HCT116 (cell line): Measurements from ENCODE around the gene MMP21. TPM values are rescaled to one million over a fixed set of nuclear protein-coding genes. Genes with fewer than 3 reads are reported as not detected.

Experiments
- ATAC-seq: fragments of 200-7000 bp; cut with Tn5 transposase; 2 replicates; pipeline ENCODE4 v1.9.1; 2020; ENCODE audit warnings: mild to moderate bottlenecking, moderate library complexity
- BruUV-seq: library from RNA; stranded (reverse); fragments of 400-500 nt; replicated peaks from 2 replicates; lab custom pipeline; 2021; lab: Mats Ljungman, UMichigan
- CTCF ChIA-PET: fragments of 300-600 bp; sonication (Branson Sonifier 250); formaldehyde crosslinking; loops from one replicate; lab custom pipeline; 2021; ENCODE audit warnings: antibody characterized with exemption; lab: Charles Lee
- POLR2A ChIA-PET: fragments of 300-600, 350-600 bp; sonication (Branson Sonifier 250); formaldehyde crosslinking; loops from one replicate; lab custom pipeline; 2021; ENCODE audit warnings: antibody characterized with exemption; lab: Charles Lee
- RAD21 ChIA-PET, 2 experiments: fragments of 300-600 bp; sonication (Branson Sonifier 250); formaldehyde crosslinking; loops; one replicate each; lab custom pipeline; 2023; ENCODE audit warnings: low total read pairs in 2 of 2; ENCODE audit not compliant: uncharacterized antibody in 2 of 2, unreplicated experiment in 2 of 2, low non-redundant PET in 1 of 2; lab: Charles Lee
- DNase-seq: peaks from one replicate; pipeline ENCODE4 v3.0.0-alpha.2; 2010; ENCODE audit warnings: low read depth, low spot score
- H2AFZ ChIP-seq: fragments of 200-600 bp; shearing (Covaris generic), sonication (generic); 2 replicates; pipeline ENCODE4 v1.6.1; 2017; ENCODE audit warnings: low read depth, mixed run types, mixed read lengths, antibody characterized with exemption, low read length; ENCODE audit not compliant: poor library complexity, severe bottlenecking
- H3K27ac ChIP-seq: 2 replicates; pipeline ENCODE4 v1.5.1; 2012; ENCODE audit warnings: low read depth, low read length
- H3K27me3 ChIP-seq: fragments of 200-600 bp; sonication (generic); 2 replicates; pipeline ENCODE4 v1.6.1; 2016; ENCODE audit warnings: mixed run types, low read length, mixed read lengths; ENCODE audit not compliant: insufficient read depth
- H3K36me3 ChIP-seq, 2 experiments: fragments of 200-500 bp in 1 of 2; fragments of 200-600 bp in 1 of 2; sonication (Bioruptor generic) in 1 of 2; sonication (generic) in 1 of 2; 2 replicates each; pipeline versions ENCODE4 v1.5.1 to v1.6.1; 2014 to 2016; ENCODE audit warnings: low read length in 2 of 2, inconsistent platforms in 1 of 2, mixed read lengths in 1 of 2, mixed run types in 1 of 2; ENCODE audit not compliant: insufficient read depth in 2 of 2, control insufficient read depth in 1 of 2
- H3K4me1 ChIP-seq, 2 experiments: fragments of 200-600 bp in 1 of 2; sonication (generic) in 1 of 2; 2 replicates each; pipeline versions ENCODE4 v1.5.1 to v1.6.1; 2012 to 2017; ENCODE audit warnings: low read length in 2 of 2, inconsistent platforms in 1 of 2, mild to moderate bottlenecking in 1 of 2, mixed read lengths in 1 of 2, mixed run types in 1 of 2, moderate library complexity in 1 of 2; ENCODE audit not compliant: insufficient read depth in 2 of 2, control insufficient read depth in 1 of 2
- H3K4me2 ChIP-seq: fragments of 200-600 bp; sonication (generic); 2 replicates; pipeline ENCODE4 v1.6.1; 2017; ENCODE audit warnings: mixed run types, low read length, mixed read lengths
- H3K4me3 ChIP-seq, 2 experiments: fragments of 200-600 bp in 1 of 2; sonication (generic) in 1 of 2; replicated peaks in 1 of 2; 2 replicates each; pipeline ENCODE4 v1.5.1; 2011 to 2016; ENCODE audit warnings: low read length in 2 of 2, control low read depth in 1 of 2, low read depth in 1 of 2, mild to moderate bottlenecking in 1 of 2, mixed read lengths in 1 of 2, mixed run types in 1 of 2
- H3K79me2 ChIP-seq: fragments of 200-600 bp; sonication (generic); 2 replicates; pipeline ENCODE4 v1.6.1; 2017; ENCODE audit warnings: mild to moderate bottlenecking, mixed run types, low read length, moderate library complexity, mixed read lengths; ENCODE audit not compliant: insufficient read depth
- H3K9ac ChIP-seq: fragments of 200-600 bp; sonication (generic); 2 replicates; pipeline ENCODE4 v1.6.1; 2016; ENCODE audit warnings: low read length, mixed read lengths
- H3K9me2 ChIP-seq: fragments of 200-600 bp; sonication (generic), shearing (Covaris generic); 2 replicates; pipeline ENCODE4 v1.6.1; 2017; ENCODE audit warnings: mixed run types, mild to moderate bottlenecking, moderate library complexity; ENCODE audit not compliant: insufficient read depth
- H3K9me3 ChIP-seq, 2 experiments: fragments of 200-500 bp in 1 of 2; fragments of 200-600 bp in 1 of 2; sonication (Bioruptor generic) in 1 of 2; sonication (generic) in 1 of 2; 2 replicates each; pipeline ENCODE4 v1.6.1; 2014 to 2017; ENCODE audit warnings: low read length in 2 of 2, mixed read lengths in 2 of 2, inconsistent platforms in 1 of 2, low read depth in 1 of 2, mild to moderate bottlenecking in 1 of 2, mixed run types in 1 of 2, moderate library complexity in 1 of 2; ENCODE audit not compliant: control insufficient read depth in 1 of 2, insufficient read depth in 1 of 2
- H4K20me1 ChIP-seq: fragments of 200-600 bp; sonication (generic), shearing (Covaris generic); 2 replicates; pipeline ENCODE4 v1.6.1; 2017; ENCODE audit warnings: mixed run types, mild to moderate bottlenecking, moderate library complexity; ENCODE audit not compliant: insufficient read depth
- CBX3 ChIP-seq: IDR thresholded peaks from 2 replicates; pipeline ENCODE4 v1.6.1; 2012; ENCODE audit warnings: low read depth
- EGR1 ChIP-seq: IDR thresholded peaks from 2 replicates; pipeline ENCODE4 v1.6.1; 2012; ENCODE audit warnings: low read depth
- ELF1 ChIP-seq: IDR thresholded peaks from 2 replicates; pipeline ENCODE4 v1.6.1; 2012; ENCODE audit warnings: low read depth, borderline replicate concordance
- EZH2 ChIP-seq: fragments of 200-600 bp; sonication (generic); IDR thresholded peaks from 2 replicates; pipeline ENCODE4 v1.6.1; 2017; ENCODE audit warnings: antibody characterized with exemption, mixed run types
- EZH2phosphoT487 ChIP-seq: fragments of 200-600 bp; IDR thresholded peaks from 2 replicates; pipeline ENCODE4 v1.6.1; 2018; ENCODE audit warnings: antibody characterized with exemption, borderline replicate concordance
- FOSL1 ChIP-seq: IDR thresholded peaks from 2 replicates; pipeline ENCODE4 v1.6.1; 2012; ENCODE audit warnings: low read depth
- JUND ChIP-seq: IDR thresholded peaks from 2 replicates; pipeline ENCODE4 v1.6.1; 2012
- POLR2A ChIP-seq: IDR thresholded peaks from 2 replicates; pipeline ENCODE4 v1.7.0; 2011; ENCODE audit warnings: borderline replicate concordance; ENCODE audit not compliant: insufficient read depth, insufficient read length; ENCODE audit errors: extremely low read depth
- POLR2AphosphoS5 ChIP-seq: IDR thresholded peaks from 2 replicates; pipeline ENCODE4 v1.6.1; 2011; ENCODE audit warnings: mild to moderate bottlenecking, low read depth, low read length, moderate library complexity
- RAD21 ChIP-seq: IDR thresholded peaks from 2 replicates; pipeline ENCODE4 v1.6.1; 2012; ENCODE audit warnings: low read depth, mild to moderate bottlenecking
- SIN3A ChIP-seq: IDR thresholded peaks from 2 replicates; pipeline ENCODE4 v1.6.1; 2012; ENCODE audit warnings: low read depth
- SP1 ChIP-seq: IDR thresholded peaks from 2 replicates; pipeline ENCODE4 v1.6.1; 2012; ENCODE audit warnings: low read depth
- SRF ChIP-seq: IDR thresholded peaks from 2 replicates; pipeline ENCODE4 v1.6.1; 2012; ENCODE audit warnings: low read depth
- TCF7L2 ChIP-seq: IDR thresholded peaks from 2 replicates; pipeline ENCODE4 v1.7.0; 2011; ENCODE audit warnings: borderline replicate concordance, inconsistent platforms; ENCODE audit not compliant: insufficient read depth, insufficient read length; ENCODE audit errors: extremely low read depth
- YY1 ChIP-seq: IDR thresholded peaks from 2 replicates; pipeline ENCODE4 v1.6.1; 2011; ENCODE audit warnings: low read length, low read depth, moderate library complexity, mild to moderate bottlenecking; ENCODE audit not compliant: insufficient replicate concordance; ENCODE audit errors: extremely low read depth
- ZNF274 ChIP-seq: fragments of 200-500 bp; sonication (Bioruptor generic); IDR thresholded peaks from 2 replicates; pipeline ENCODE4 v1.6.1; 2014; ENCODE audit warnings: mild to moderate bottlenecking, low read depth, low read length, inconsistent platforms
- intact Hi-C: fragments of 100-400 bp; cut with micrococcal nuclease; formaldehyde crosslinking; loops from 2 replicates; pipeline ENCODE4 v1.10.0; 2022
- total RNA-seq: library from RNA; stranded (reverse); gene quantifications from one replicate; pipeline ENCODE4 v1.2.1, GENCODE V29; 2021; ENCODE audit not compliant: unreplicated experiment
- TF ChIP-seq, protein P1 (sequence below): IDR thresholded peaks from 2 replicates; pipeline ENCODE4 v1.6.1; 2011; ENCODE audit warnings: mild to moderate bottlenecking, low read length, moderate library complexity; ENCODE audit not compliant: insufficient replicate concordance; ENCODE audit errors: extremely low read depth
- TF ChIP-seq, protein P2 (sequence below), 3 experiments: fragments of 200-600 bp in 1 of 3; sonication (generic) in 1 of 3; IDR thresholded peaks in 2 of 3; conservative IDR thresholded peaks in 1 of 3; 2 replicates each; pipeline ENCODE4 v1.5.1; 2012 to 2017; ENCODE audit warnings: low read depth in 2 of 3, low read length in 2 of 3, antibody characterized with exemption in 1 of 3, borderline replicate concordance in 1 of 3, control low read depth in 1 of 3, mild to moderate bottlenecking in 1 of 3, mixed read lengths in 1 of 3, mixed run types in 1 of 3, moderate library complexity in 1 of 3; ENCODE audit not compliant: insufficient read depth in 1 of 3
- TF ChIP-seq, protein P3 (sequence below): IDR thresholded peaks from 2 replicates; pipeline ENCODE4 v1.6.1; 2012
- TF ChIP-seq, protein P4 (sequence below): IDR thresholded peaks from 2 replicates; pipeline ENCODE4 v1.6.1; 2012; ENCODE audit warnings: low read depth

MMP21 gene
- total RNA-seq, 1 experiment from 2014 or later = not detected

DNA sequence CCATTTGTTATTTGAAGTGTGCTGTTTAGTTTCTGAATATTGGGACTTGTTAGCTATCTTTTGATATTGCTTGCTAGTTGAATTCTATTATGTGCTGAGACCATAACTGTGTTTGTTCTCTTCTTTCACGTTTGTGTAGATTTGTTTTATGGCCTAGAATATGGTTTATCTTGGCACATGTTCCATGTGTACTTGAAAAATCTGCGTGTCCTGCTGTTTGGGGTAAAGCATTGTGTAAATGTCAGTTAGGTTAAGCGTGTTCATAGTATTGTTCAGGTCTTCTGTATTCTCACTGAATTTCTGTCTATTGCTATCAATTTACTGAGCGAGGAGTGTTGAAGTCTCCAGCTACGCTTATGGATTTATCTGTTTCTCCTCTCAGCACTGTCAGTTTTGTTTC, 19.4 kb downstream of the MMP21 start:
- no peak for ATAC-seq
- intact Hi-C loops = no loop called here
- peaks cover 59 to 73% of the 10 kb centered on the region in 2 experiments for H3K36me3 ChIP-seq
- H3K27me3 ChIP-seq = no peaks in the 10 kb centered on the region
- BruUV-seq = no TSS peak
- no peak overlapping the region for H2AFZ ChIP-seq
- no peak for TF ChIP-seq SP1
- no peak for TF ChIP-seq FOSL1
- TF ChIP-seq, protein P1, sequence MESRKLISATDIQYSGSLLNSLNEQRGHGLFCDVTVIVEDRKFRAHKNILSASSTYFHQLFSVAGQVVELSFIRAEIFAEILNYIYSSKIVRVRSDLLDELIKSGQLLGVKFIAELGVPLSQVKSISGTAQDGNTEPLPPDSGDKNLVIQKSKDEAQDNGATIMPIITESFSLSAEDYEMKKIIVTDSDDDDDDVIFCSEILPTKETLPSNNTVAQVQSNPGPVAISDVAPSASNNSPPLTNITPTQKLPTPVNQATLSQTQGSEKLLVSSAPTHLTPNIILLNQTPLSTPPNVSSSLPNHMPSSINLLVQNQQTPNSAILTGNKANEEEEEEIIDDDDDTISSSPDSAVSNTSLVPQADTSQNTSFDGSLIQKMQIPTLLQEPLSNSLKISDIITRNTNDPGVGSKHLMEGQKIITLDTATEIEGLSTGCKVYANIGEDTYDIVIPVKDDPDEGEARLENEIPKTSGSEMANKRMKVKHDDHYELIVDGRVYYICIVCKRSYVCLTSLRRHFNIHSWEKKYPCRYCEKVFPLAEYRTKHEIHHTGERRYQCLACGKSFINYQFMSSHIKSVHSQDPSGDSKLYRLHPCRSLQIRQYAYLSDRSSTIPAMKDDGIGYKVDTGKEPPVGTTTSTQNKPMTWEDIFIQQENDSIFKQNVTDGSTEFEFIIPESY = no peak
- TF ChIP-seq ZNF274 = no peak
- TF ChIP-seq CBX3 = no peak
- TF ChIP-seq POLR2AphosphoS5 = no peak
- no peak for TF ChIP-seq SRF
- TF ChIP-seq JUND = no peak
- no peak for TF ChIP-seq EZH2phosphoT487
- TF ChIP-seq, protein P2, sequence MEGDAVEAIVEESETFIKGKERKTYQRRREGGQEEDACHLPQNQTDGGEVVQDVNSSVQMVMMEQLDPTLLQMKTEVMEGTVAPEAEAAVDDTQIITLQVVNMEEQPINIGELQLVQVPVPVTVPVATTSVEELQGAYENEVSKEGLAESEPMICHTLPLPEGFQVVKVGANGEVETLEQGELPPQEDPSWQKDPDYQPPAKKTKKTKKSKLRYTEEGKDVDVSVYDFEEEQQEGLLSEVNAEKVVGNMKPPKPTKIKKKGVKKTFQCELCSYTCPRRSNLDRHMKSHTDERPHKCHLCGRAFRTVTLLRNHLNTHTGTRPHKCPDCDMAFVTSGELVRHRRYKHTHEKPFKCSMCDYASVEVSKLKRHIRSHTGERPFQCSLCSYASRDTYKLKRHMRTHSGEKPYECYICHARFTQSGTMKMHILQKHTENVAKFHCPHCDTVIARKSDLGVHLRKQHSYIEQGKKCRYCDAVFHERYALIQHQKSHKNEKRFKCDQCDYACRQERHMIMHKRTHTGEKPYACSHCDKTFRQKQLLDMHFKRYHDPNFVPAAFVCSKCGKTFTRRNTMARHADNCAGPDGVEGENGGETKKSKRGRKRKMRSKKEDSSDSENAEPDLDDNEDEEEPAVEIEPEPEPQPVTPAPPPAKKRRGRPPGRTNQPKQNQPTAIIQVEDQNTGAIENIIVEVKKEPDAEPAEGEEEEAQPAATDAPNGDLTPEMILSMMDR (IDR thresholded peaks at IDR 0.05 in 2 of 3, conservative IDR thresholded peaks at IDR 0.05 in 1 of 3; ENCODE audit: borderline replicate concordance in 1 of 3, insufficient read depth in 1 of 3, low read depth in 2 of 3, low read length in 2 of 3) = no peak
- TF ChIP-seq EGR1 = no peak
- TF ChIP-seq RAD21 = no peak
- TF ChIP-seq YY1 = no peak
- TF ChIP-seq SIN3A = no peak
- TF ChIP-seq TCF7L2 = no peak
- no peak for TF ChIP-seq POLR2A
- TF ChIP-seq, protein P3, sequence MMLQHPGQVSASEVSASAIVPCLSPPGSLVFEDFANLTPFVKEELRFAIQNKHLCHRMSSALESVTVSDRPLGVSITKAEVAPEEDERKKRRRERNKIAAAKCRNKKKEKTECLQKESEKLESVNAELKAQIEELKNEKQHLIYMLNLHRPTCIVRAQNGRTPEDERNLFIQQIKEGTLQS = no peak
- TF ChIP-seq ELF1 = no peak
- TF ChIP-seq EZH2 = no peak
- TF ChIP-seq, protein P4, sequence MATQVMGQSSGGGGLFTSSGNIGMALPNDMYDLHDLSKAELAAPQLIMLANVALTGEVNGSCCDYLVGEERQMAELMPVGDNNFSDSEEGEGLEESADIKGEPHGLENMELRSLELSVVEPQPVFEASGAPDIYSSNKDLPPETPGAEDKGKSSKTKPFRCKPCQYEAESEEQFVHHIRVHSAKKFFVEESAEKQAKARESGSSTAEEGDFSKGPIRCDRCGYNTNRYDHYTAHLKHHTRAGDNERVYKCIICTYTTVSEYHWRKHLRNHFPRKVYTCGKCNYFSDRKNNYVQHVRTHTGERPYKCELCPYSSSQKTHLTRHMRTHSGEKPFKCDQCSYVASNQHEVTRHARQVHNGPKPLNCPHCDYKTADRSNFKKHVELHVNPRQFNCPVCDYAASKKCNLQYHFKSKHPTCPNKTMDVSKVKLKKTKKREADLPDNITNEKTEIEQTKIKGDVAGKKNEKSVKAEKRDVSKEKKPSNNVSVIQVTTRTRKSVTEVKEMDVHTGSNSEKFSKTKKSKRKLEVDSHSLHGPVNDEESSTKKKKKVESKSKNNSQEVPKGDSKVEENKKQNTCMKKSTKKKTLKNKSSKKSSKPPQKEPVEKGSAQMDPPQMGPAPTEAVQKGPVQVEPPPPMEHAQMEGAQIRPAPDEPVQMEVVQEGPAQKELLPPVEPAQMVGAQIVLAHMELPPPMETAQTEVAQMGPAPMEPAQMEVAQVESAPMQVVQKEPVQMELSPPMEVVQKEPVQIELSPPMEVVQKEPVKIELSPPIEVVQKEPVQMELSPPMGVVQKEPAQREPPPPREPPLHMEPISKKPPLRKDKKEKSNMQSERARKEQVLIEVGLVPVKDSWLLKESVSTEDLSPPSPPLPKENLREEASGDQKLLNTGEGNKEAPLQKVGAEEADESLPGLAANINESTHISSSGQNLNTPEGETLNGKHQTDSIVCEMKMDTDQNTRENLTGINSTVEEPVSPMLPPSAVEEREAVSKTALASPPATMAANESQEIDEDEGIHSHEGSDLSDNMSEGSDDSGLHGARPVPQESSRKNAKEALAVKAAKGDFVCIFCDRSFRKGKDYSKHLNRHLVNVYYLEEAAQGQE = no peak
- RAD21 ChIA-PET = no interaction called here
- no peak overlapping the region for H3K9ac ChIP-seq
- no peak overlapping the region for H3K27ac ChIP-seq
- CTCF ChIA-PET = no interaction called here
- peaks cover 17% of the 10 kb centered on the region; the same call in 1 of the 2 replicates for H3K79me2 ChIP-seq
- H3K4me1 ChIP-seq = no peaks in the 10 kb centered on the region
- no peaks in the 10 kb centered on the region for H3K9me3 ChIP-seq
- no peaks in the 10 kb centered on the region for H3K9me2 ChIP-seq
- no peak for DNase-seq
- no peak overlapping the region for H3K4me2 ChIP-seq
- POLR2A ChIA-PET = no interaction called here
- H3K4me3 ChIP-seq = no peak overlapping the region
- H4K20me1 ChIP-seq = peaks cover 5% of the 10 kb centered on the region; the same call in 1 of the 2 replicates
